Endothelial cell of umbilical vein (primary cell): Measurements from ENCODE around the gene KIF21B. TPM values are rescaled to one million over a fixed set of nuclear protein-coding genes. Genes with fewer than 3 reads are reported as not detected.

Experiments used
- BruUV-seq: library from RNA; stranded (reverse); fragments of 400-500 nt; replicated peaks from 2 replicates; lab custom pipeline; 2021; lab: Mats Ljungman, UMichigan
- CTCF ChIA-PET: fragments of 300-600, 350-600 bp; sonication (Branson Sonifier 250); formaldehyde crosslinking; loops from one replicate; lab custom pipeline; 2021; ENCODE audit warnings: antibody characterized with exemption, inconsistent platforms; lab: Charles Lee
- POLR2A ChIA-PET: fragments of 300-600, 350-600 bp; sonication (Branson Sonifier 250); formaldehyde crosslinking; loops from one replicate; lab custom pipeline; 2021; ENCODE audit warnings: antibody characterized with exemption, inconsistent platforms; lab: Charles Lee
- DNase-seq: peaks from one replicate; pipeline ENCODE4 v3.0.0-alpha.2; 2011; ENCODE audit warnings: low read depth, low spot score
- FAIRE-seq: peaks from 2 replicates; lab custom pipeline; 2011; peaks lifted over from hg19 to GRCh38; lab: Jason Lieb, UNC
- H2AFZ ChIP-seq: 2 replicates; pipeline ENCODE4 v1.6.0; 2012; ENCODE audit warnings: low read depth, low read length, control low read depth, inconsistent platforms
- H3K27ac ChIP-seq: 2 replicates; pipeline ENCODE4 v1.5.1; 2011; ENCODE audit warnings: low read depth, mild to moderate bottlenecking, control low read depth, low read length, moderate library complexity; ENCODE audit not compliant: insufficient read depth
- H3K27me3 ChIP-seq, 2 experiments: 2 replicates each; pipeline versions ENCODE4 v1.6.0 to v1.6.1; 2011; ENCODE audit warnings: low read length in 2 of 2, mixed read lengths in 1 of 2; ENCODE audit not compliant: control insufficient read depth in 2 of 2, insufficient read depth in 2 of 2
- H3K36me3 ChIP-seq, 2 experiments: 2 replicates in 1 of 2; 3 replicates in 1 of 2; pipeline ENCODE4 v1.5.1; 2011; ENCODE audit warnings: low read length in 2 of 2, mild to moderate bottlenecking in 1 of 2, moderate library complexity in 1 of 2; ENCODE audit not compliant: control insufficient read depth in 2 of 2, insufficient read depth in 2 of 2; ENCODE audit errors: extremely low read depth in 1 of 2
- H3K4me1 ChIP-seq: 3 replicates; pipeline ENCODE4 v1.5.1; 2011; ENCODE audit warnings: mild to moderate bottlenecking, low read length; ENCODE audit not compliant: control insufficient read depth, insufficient read depth; ENCODE audit errors: extremely low read depth
- H3K4me2 ChIP-seq: 2 replicates; pipeline ENCODE4 v1.6.1; 2011; ENCODE audit warnings: low read length, control low read depth, mixed read lengths; ENCODE audit not compliant: insufficient read depth
- H3K4me3 ChIP-seq, 3 experiments: fragments of 200-600 bp in 1 of 3; sonication (generic), shearing (Covaris generic) in 1 of 3; replicated peaks in 1 of 3; 2 replicates each; pipeline ENCODE4 v1.5.1; 2011 to 2016; ENCODE audit warnings: control low read depth in 3 of 3, low read length in 3 of 3, mild to moderate bottlenecking in 2 of 3, inconsistent platforms in 1 of 3, low read depth in 1 of 3, moderate library complexity in 1 of 3; ENCODE audit not compliant: insufficient read depth in 1 of 3
- H3K79me2 ChIP-seq: 2 replicates; pipeline ENCODE4 v1.6.0; 2012; ENCODE audit warnings: low read length, inconsistent platforms; ENCODE audit not compliant: control insufficient read depth, insufficient read depth
- H3K9ac ChIP-seq: replicated peaks from 2 replicates; pipeline ENCODE3; 2011; ENCODE audit warnings: low read length, control low read depth; ENCODE audit not compliant: insufficient read depth; ENCODE audit errors: extremely low read depth
- H3K9me1 ChIP-seq: replicated peaks from 3 replicates; pipeline ENCODE4 v1.6.0; 2011; ENCODE audit warnings: mild to moderate bottlenecking, low read length; ENCODE audit not compliant: control insufficient read depth, insufficient read depth; ENCODE audit errors: extremely low read depth
- H3K9me3 ChIP-seq: replicated peaks from 2 replicates; pipeline ENCODE4 v1.5.1; 2012; ENCODE audit warnings: low read length, inconsistent platforms; ENCODE audit not compliant: control insufficient read depth, insufficient read depth
- H4K20me1 ChIP-seq: replicated peaks from 2 replicates; pipeline ENCODE3; 2011; ENCODE audit warnings: mild to moderate bottlenecking, low read length; ENCODE audit not compliant: control insufficient read depth, insufficient read depth; ENCODE audit errors: extremely low read depth
- CTCF ChIP-seq, 2 donors: IDR thresholded peaks; 1 replicate in 1 of 2; 2 replicates in 1 of 2; pipeline ENCODE4 v1.5.1; 2011; ENCODE audit warnings: low read length in 2 of 2, mild to moderate bottlenecking in 2 of 2, moderate library complexity in 2 of 2, control low read depth in 1 of 2, inconsistent platforms in 1 of 2, low read depth in 1 of 2; ENCODE audit not compliant: insufficient read depth in 1 of 2; ENCODE audit errors: extremely low read depth in 1 of 2
- EZH2 ChIP-seq: IDR thresholded peaks from 2 replicates; pipeline ENCODE4 v1.6.1; 2012; ENCODE audit warnings: borderline replicate concordance, low read depth, mild to moderate bottlenecking, moderate library complexity, low read length, inconsistent platforms; ENCODE audit not compliant: severe bottlenecking
- FOS ChIP-seq: IDR thresholded peaks from 2 replicates; pipeline ENCODE4 v1.6.1; 2011; ENCODE audit warnings: mild to moderate bottlenecking, low read length, moderate library complexity, borderline replicate concordance; ENCODE audit not compliant: insufficient read depth
- GATA2 ChIP-seq: IDR thresholded peaks from 2 replicates; pipeline ENCODE4 v1.7.0; 2011; ENCODE audit warnings: low read depth, mild to moderate bottlenecking, moderate library complexity, mixed read lengths, low read length; ENCODE audit not compliant: insufficient read length, insufficient read depth
- JUN ChIP-seq: IDR thresholded peaks from 2 replicates; pipeline ENCODE4 v1.6.1; 2011; ENCODE audit warnings: borderline replicate concordance, low read depth; ENCODE audit not compliant: insufficient read length, insufficient read depth
- MAX ChIP-seq: IDR thresholded peaks from 2 replicates; pipeline ENCODE4 v1.6.1; 2011; ENCODE audit not compliant: insufficient read depth, insufficient read length
- MYC ChIP-seq: IDR thresholded peaks from one replicate; pipeline ENCODE4 v1.6.1; 2011; ENCODE audit warnings: mild to moderate bottlenecking, low read depth, low read length
- POLR2A ChIP-seq: IDR thresholded peaks from 2 replicates; pipeline ENCODE4 v1.6.1; 2012; ENCODE audit warnings: low read depth, mild to moderate bottlenecking, control low read depth, low read length
- POLR2AphosphoS5 ChIP-seq: IDR thresholded peaks from 2 replicates; pipeline ENCODE4 v1.6.1; 2012; ENCODE audit warnings: low read depth, mild to moderate bottlenecking, control low read depth, low read length, moderate library complexity; ENCODE audit not compliant: insufficient read depth
- dilution Hi-C: fragments of 300-500 bp; cut with MboI; formaldehyde crosslinking; loops from one replicate; pipeline ENCODE4 v1.15.0; 2019; ENCODE audit warnings: low sequenced_read_pairs; ENCODE audit not compliant: extremely low pct_ligation_motif_present
- intact Hi-C: fragments of 100-400 bp; cut with micrococcal nuclease; formaldehyde crosslinking; loops from one replicate; pipeline ENCODE4 v1.10.0; 2022
- polyA plus RNA-seq, 4 experiments: library from polyadenylated mRNA; depleted of rRNA in 3 of 4; stranded (reverse) in 3 of 4; unstranded in 1 of 4; fragments of >200 nt; gene quantifications; 2 replicates each; pipeline versions ENCODE4 v1.2.1 to v1.2.3, GENCODE V29; 2011 to 2012; ENCODE audit warnings: missing spikeins in 1 of 4
- total RNA-seq: library from RNA; stranded (reverse); gene quantifications from 2 replicates; pipeline ENCODE4 v1.2.3, GENCODE V29; 2021

KIF21B gene
- total and polyA plus RNA-seq, 2 donors (not counting 3 experiments of a cell fraction or from before 2014, with no cell fraction given): 1.9 to 4.4 TPM

GRCh38 chr1:200969726-200970561 is 53.6 kb downstream of the KIF21B start:
- H3K79me2 ChIP-seq: no peaks in the 10 kb centered on the region

More at GRCh38 chr1:200969726-200970561, 53.6 kb downstream of the KIF21B start:
- H3K9me1 ChIP-seq: no peaks in the 10 kb centered on the region
- BruUV-seq: TSS peak; percentile 14
- no peak overlapping the region for H2AFZ ChIP-seq
- intact Hi-C loops: loop anchor here (5.0 kb wide), 1 partner anchor 348 kb away; the partner anchor contains the start of gene KIF14
- ChIA-PET CTCF (interaction anchor here (1.5 to 11.4 kb wide), 3 partner anchors 18 to 73 kb away, joined by 4 to 586 read pairs (median 94); partner anchors contain the start of gene KIF21B), POLR2A (no interaction called here)
- no peak overlapping the region for H3K4me2 ChIP-seq
- no peaks in the 10 kb centered on the region for H3K9me3 ChIP-seq
- TF ChIP-seq JUN (no peak), POLR2AphosphoS5 (no peak), MYC (no peak), GATA2 (no peak), MAX (no peak), CTCF (IDR thresholded peaks at IDR 0.05; ENCODE audit: extremely low read depth in 1 of 2, insufficient read depth in 1 of 2, low read depth in 1 of 2, low read length in 2 of 2) (no peak), POLR2A (no peak), FOS (no peak), EZH2 (no peak)
- no peaks in the 10 kb centered on the region for H4K20me1 ChIP-seq
- FAIRE-seq (no peak), DNase-seq (no peak)
- H3K4me1 ChIP-seq: no peaks in the 10 kb centered on the region
- no peak overlapping the region for H3K27ac ChIP-seq
- peaks cover 0 to 1% of the 10 kb centered on the region in 2 experiments for H3K27me3 ChIP-seq
- dilution Hi-C loops: no loop called here
- no peak overlapping the region for H3K4me3 ChIP-seq
- no peaks in the 10 kb centered on the region for H3K36me3 ChIP-seq
- no peak overlapping the region for H3K9ac ChIP-seq
